Stimulated activated CD8-positive, alpha-beta memory T cell treated with anti-CD3 and anti-CD28 coated beads, Interleukin-2, amount 100 ng/mL, for 1 hour (primary cell): ENCODE data around the gene TSKS.
A peak's percentile ranks its signal among the peaks of the same experiment; 100 is the strongest.

Experiments
- DNase-seq, 2 donors: peaks; one replicate each; pipeline ENCODE4 v3.0.0-alpha.2; 2020; ENCODE audit warnings: low read depth in 2 of 2

Gene TSKS

GRCh38 chr19:49763230-49763629 lies at the start of gene TSKS:
TSKS (minus strand) TSS chr19:49763306; CDS start chr19:49763247, 59 bp downstream.
- DNase-seq: no peak

GRCh38 chr19:49812452-49812996 lies 49.4 kb upstream of the TSKS start:
- DNase-seq: no peak

- no peak for DNase-seq
Observed at GRCh38 chr19:49811328-49811727, 48.2 kb upstream of the TSKS start.

GRCh38 chr19:49809941-49810389 lies 46.9 kb upstream of the TSKS start:
- DNase-seq: no peak

GRCh38 chr19:49809160-49809940 lies 46.2 kb upstream of the TSKS start:
- DNase-seq: peak in 1 of 2 donors; percentile 21

GRCh38 chr19:49808711-49809159 lies 45.6 kb upstream of the TSKS start:
- DNase-seq: peak; percentile 62 to 83

- no peak for DNase-seq
Observed at GRCh38 chr19:49807904-49808675, 45.0 kb upstream of the TSKS start.

- no peak for DNase-seq
Observed at GRCh38 chr19:49807058-49807903, 44.2 kb upstream of the TSKS start.

- DNase-seq: no peak
Observed at GRCh38 chr19:49806620-49806959, 43.5 kb upstream of the TSKS start.

- DNase-seq: no peak
Observed at GRCh38 chr19:49805822-49806619, 42.9 kb upstream of the TSKS start.

GRCh38 chr19:49803529-49803856 lies 40.4 kb upstream of the TSKS start:
- DNase-seq: no peak

- DNase-seq: no peak
Observed at GRCh38 chr19:49802836-49803528, 39.9 kb upstream of the TSKS start.

- DNase-seq: no peak
Observed at GRCh38 chr19:49801966-49802661, 39.0 kb upstream of the TSKS start.

- DNase-seq: no peak
Observed at GRCh38 chr19:49801401-49801888, 38.3 kb upstream of the TSKS start.

GRCh38 chr19:49800771-49801170 lies 37.7 kb upstream of the TSKS start:
- no peak for DNase-seq

- DNase-seq: no peak
Observed at GRCh38 chr19:49799798-49800376, 36.8 kb upstream of the TSKS start.

- no peak for DNase-seq
Observed at GRCh38 chr19:49799271-49799797, 36.2 kb upstream of the TSKS start.

- DNase-seq: no peak
Observed at GRCh38 chr19:49798574-49798973, 35.5 kb upstream of the TSKS start.

GRCh38 chr19:49795615-49796014 lies 32.5 kb upstream of the TSKS start:
- no peak for DNase-seq
